ENCODE data around the gene AGPAT2. TPM values are rescaled to one million over a fixed set of nuclear protein-coding genes. Genes with fewer than 3 reads are reported as not detected.

The AGPAT2 gene
- total RNA-seq, 1 experiment from 2014 or later: 77.9 TPM

DNA sequence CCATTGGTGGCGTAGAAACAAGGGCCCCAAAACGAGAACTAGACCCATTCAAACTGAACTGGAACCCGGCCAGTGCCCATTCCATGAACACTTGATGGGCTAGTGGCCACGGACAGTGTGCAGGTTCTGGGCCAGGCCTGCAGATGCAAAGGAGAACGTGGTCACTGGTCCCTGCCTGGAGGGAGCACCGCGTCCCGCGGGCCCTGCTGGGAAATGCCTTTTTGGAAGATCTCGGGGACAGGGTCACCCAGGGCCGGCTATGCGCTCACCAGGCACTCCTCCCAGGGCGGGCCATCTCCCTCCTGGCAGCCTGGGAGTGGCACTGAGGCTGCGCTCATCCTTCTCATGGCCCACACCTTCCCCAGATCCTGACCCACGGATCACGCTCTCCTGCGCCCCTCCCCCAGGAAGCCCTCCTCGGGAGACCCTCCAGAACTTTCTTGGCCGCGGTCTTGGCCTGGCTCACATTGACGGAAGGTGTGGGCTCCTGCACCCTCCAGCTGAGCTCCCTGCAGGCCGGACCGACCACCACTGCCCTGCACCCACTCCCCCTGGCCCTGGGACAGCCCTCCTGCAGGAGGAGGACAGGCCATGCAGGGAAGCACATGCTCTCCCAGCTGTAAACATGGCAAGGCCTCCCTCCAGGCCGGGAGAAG is 22.3 kb upstream of the AGPAT2 start:
- Histone ChIP-seq H3K36me3 (ENCODE audit: control insufficient read depth, insufficient read depth, low read length) (no peaks in the 10 kb centered on the region), H3K27me3 (ENCODE audit: control insufficient read depth, insufficient read depth, low read length) (no peaks in the 10 kb centered on the region), H3K4me3 (ENCODE audit: low read depth in 2 of 2, low read length in 2 of 2) (no peak overlapping the region), H3K9me3 (ENCODE audit: control insufficient read depth, insufficient read depth, low read depth, low read length) (no peaks in the 10 kb centered on the region), H3K4me1 (ENCODE audit: control insufficient read depth, insufficient read depth, low read length) (peaks cover 6% of the 10 kb centered on the region), H3K27ac (ENCODE audit: low read length) (no peak overlapping the region)
- DNase-seq (ENCODE audit: low read depth, low spot score) (no peak), ATAC-seq (no peak)
- TF ChIP-seq POLR2AphosphoS5 (IDR thresholded peaks at IDR 0.05; ENCODE audit: low read depth, low read length) (no peak), TCF7L2 (IDR thresholded peaks at IDR 0.05; ENCODE audit: low read depth, low read length) (no peak)
- intact Hi-C loops (cut with micrococcal nuclease; ENCODE audit: unreplicated experiment) (no loop called here), in situ Hi-C loops (cut with HindIII; ENCODE audit: low pct_unique_long_range_greater_than_20kb, low sequenced_read_pairs) (no loop called here)
- no TSS peak for BruUV-seq (replicated peaks)
- ChIA-PET POLR2A (no interaction called here), CTCF (no interaction called here)

DNA sequence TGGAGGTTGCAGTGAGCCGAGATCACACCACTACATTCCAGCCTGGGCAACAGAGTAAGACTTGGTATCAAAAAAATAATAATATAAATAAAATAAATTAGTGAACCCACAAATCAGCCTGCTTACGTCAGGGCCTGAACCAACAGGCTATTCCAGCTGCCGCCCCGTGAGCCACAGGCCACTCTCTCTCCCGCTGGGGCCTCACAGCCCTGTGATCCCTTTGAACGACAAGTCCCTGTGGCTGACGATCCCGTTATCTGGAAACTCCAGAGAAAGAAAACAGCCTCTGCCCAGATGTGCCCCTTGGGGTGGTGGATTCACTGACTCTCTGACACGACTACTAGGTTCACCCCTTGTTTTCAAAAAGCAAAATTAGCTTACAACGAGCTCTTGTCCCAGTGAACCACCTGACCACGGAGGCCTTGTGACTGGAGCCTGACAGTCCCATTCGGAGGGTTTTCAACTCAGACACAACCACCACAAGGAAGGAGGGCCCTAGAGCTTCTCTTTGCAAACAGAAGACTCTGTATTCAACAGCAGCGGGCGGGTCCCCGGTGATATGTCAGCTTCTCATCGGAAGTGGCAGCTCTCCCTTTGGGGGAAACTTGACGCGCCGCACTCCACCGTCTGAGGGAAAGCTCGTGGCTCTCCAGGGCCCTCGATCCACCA is 20.7 kb upstream of the AGPAT2 start:
- intact Hi-C loops (cut with micrococcal nuclease; ENCODE audit: unreplicated experiment): no loop called here
- H3K4me3 ChIP-seq (ENCODE audit: low read depth in 2 of 2, low read length in 2 of 2): no peak overlapping the region
- H3K9me3 ChIP-seq (ENCODE audit: control insufficient read depth, insufficient read depth, low read depth, low read length): no peaks in the 10 kb centered on the region
- peaks cover under 1% of the 10 kb centered on the region for H3K4me1 ChIP-seq (ENCODE audit: control insufficient read depth, insufficient read depth, low read length)
- no TSS peak for BruUV-seq (replicated peaks)
- CTCF ChIA-PET: no interaction called here
- no peak for TF ChIP-seq SIN3A (IDR thresholded peaks at IDR 0.05; ENCODE audit: borderline replicate concordance, insufficient read depth, low read depth, low read length)
- TF ChIP-seq, protein P1, sequence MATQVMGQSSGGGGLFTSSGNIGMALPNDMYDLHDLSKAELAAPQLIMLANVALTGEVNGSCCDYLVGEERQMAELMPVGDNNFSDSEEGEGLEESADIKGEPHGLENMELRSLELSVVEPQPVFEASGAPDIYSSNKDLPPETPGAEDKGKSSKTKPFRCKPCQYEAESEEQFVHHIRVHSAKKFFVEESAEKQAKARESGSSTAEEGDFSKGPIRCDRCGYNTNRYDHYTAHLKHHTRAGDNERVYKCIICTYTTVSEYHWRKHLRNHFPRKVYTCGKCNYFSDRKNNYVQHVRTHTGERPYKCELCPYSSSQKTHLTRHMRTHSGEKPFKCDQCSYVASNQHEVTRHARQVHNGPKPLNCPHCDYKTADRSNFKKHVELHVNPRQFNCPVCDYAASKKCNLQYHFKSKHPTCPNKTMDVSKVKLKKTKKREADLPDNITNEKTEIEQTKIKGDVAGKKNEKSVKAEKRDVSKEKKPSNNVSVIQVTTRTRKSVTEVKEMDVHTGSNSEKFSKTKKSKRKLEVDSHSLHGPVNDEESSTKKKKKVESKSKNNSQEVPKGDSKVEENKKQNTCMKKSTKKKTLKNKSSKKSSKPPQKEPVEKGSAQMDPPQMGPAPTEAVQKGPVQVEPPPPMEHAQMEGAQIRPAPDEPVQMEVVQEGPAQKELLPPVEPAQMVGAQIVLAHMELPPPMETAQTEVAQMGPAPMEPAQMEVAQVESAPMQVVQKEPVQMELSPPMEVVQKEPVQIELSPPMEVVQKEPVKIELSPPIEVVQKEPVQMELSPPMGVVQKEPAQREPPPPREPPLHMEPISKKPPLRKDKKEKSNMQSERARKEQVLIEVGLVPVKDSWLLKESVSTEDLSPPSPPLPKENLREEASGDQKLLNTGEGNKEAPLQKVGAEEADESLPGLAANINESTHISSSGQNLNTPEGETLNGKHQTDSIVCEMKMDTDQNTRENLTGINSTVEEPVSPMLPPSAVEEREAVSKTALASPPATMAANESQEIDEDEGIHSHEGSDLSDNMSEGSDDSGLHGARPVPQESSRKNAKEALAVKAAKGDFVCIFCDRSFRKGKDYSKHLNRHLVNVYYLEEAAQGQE (IDR thresholded peaks at IDR 0.05; ENCODE audit: insufficient read depth in 1 of 2, low read depth in 2 of 2, low read length in 1 of 2): no peak
- ATAC-seq (no peak), DNase-seq (ENCODE audit: low read depth, low spot score) (no peak)
- no peaks in the 10 kb centered on the region for H3K36me3 ChIP-seq (ENCODE audit: control insufficient read depth, insufficient read depth, low read length)
- in situ Hi-C loops (cut with HindIII; ENCODE audit: low pct_unique_long_range_greater_than_20kb, low sequenced_read_pairs): no loop called here
- POLR2A ChIA-PET: no interaction called here
- no peak overlapping the region for H3K27ac ChIP-seq (ENCODE audit: low read length)
- H3K27me3 ChIP-seq (ENCODE audit: control insufficient read depth, insufficient read depth, low read length): no peaks in the 10 kb centered on the region

DNA sequence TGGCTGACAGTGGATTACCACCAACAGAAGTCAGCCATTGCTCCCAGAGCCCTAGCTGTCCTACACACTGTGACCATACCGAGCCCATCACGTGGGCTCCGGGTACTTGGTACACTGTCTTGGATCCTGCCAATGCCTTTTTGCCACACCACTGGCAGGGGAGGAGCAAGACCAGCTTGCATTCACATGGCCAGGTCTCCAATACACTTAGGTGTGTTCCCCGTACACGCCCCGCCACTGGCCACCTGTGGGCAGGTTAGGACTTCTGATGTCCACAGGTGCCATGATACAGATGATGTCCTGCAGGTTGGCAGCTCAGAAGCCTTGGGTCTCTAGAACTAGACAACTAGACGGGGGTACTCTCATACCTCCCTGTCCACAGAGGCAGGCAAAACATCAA is 19.8 kb upstream of the AGPAT2 start:
- DNase-seq (ENCODE audit: low read depth, low spot score) (no peak), ATAC-seq (no peak)
- Histone ChIP-seq H3K27me3 (ENCODE audit: control insufficient read depth, insufficient read depth, low read length) (no peaks in the 10 kb centered on the region), H3K36me3 (ENCODE audit: control insufficient read depth, insufficient read depth, low read length) (no peaks in the 10 kb centered on the region), H3K9me3 (ENCODE audit: control insufficient read depth, insufficient read depth, low read depth, low read length) (no peaks in the 10 kb centered on the region), H3K4me1 (ENCODE audit: control insufficient read depth, insufficient read depth, low read length) (no peaks in the 10 kb centered on the region; the same call in none of the 2 replicates), H3K4me3 (ENCODE audit: low read depth in 2 of 2, low read length in 2 of 2) (no peak overlapping the region), H3K27ac (ENCODE audit: low read length) (no peak overlapping the region)
- CTCF ChIA-PET: no interaction called here
- intact Hi-C loops (cut with micrococcal nuclease; ENCODE audit: unreplicated experiment) (no loop called here), in situ Hi-C loops (cut with HindIII; ENCODE audit: low pct_unique_long_range_greater_than_20kb, low sequenced_read_pairs) (no loop called here)
- no TSS peak for BruUV-seq (replicated peaks)
- TF ChIP-seq, protein P2, sequence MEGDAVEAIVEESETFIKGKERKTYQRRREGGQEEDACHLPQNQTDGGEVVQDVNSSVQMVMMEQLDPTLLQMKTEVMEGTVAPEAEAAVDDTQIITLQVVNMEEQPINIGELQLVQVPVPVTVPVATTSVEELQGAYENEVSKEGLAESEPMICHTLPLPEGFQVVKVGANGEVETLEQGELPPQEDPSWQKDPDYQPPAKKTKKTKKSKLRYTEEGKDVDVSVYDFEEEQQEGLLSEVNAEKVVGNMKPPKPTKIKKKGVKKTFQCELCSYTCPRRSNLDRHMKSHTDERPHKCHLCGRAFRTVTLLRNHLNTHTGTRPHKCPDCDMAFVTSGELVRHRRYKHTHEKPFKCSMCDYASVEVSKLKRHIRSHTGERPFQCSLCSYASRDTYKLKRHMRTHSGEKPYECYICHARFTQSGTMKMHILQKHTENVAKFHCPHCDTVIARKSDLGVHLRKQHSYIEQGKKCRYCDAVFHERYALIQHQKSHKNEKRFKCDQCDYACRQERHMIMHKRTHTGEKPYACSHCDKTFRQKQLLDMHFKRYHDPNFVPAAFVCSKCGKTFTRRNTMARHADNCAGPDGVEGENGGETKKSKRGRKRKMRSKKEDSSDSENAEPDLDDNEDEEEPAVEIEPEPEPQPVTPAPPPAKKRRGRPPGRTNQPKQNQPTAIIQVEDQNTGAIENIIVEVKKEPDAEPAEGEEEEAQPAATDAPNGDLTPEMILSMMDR (IDR thresholded peaks at IDR 0.05): no peak
- TF ChIP-seq POLR2AphosphoS5 (IDR thresholded peaks at IDR 0.05; ENCODE audit: low read depth, low read length) (no peak), TCF7L2 (IDR thresholded peaks at IDR 0.05; ENCODE audit: low read depth, low read length) (no peak), SIN3A (IDR thresholded peaks at IDR 0.05; ENCODE audit: borderline replicate concordance, insufficient read depth, low read depth, low read length) (no peak)
- TF ChIP-seq, protein P1 (IDR thresholded peaks at IDR 0.05; ENCODE audit: insufficient read depth in 1 of 2, low read depth in 2 of 2, low read length in 1 of 2): no peak
- POLR2A ChIA-PET: interaction anchor here (0.6 kb wide), 2 partner anchors 9 to 65 kb away, joined by 3 to 15 read pairs; no protein-coding TSS in a partner anchor
